ENCODE data around the gene LARGE1.

- TF ChIP-seq, protein P1, sequence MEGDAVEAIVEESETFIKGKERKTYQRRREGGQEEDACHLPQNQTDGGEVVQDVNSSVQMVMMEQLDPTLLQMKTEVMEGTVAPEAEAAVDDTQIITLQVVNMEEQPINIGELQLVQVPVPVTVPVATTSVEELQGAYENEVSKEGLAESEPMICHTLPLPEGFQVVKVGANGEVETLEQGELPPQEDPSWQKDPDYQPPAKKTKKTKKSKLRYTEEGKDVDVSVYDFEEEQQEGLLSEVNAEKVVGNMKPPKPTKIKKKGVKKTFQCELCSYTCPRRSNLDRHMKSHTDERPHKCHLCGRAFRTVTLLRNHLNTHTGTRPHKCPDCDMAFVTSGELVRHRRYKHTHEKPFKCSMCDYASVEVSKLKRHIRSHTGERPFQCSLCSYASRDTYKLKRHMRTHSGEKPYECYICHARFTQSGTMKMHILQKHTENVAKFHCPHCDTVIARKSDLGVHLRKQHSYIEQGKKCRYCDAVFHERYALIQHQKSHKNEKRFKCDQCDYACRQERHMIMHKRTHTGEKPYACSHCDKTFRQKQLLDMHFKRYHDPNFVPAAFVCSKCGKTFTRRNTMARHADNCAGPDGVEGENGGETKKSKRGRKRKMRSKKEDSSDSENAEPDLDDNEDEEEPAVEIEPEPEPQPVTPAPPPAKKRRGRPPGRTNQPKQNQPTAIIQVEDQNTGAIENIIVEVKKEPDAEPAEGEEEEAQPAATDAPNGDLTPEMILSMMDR (IDR thresholded peaks at IDR 0.05): no peak
- no peak for TF ChIP-seq ZFX (IDR thresholded peaks at IDR 0.05; ENCODE audit: borderline replicate concordance)
Observed at GRCh38 chr22:33786149-33786548, 134.1 kb downstream of the LARGE1 start.
